ENCODE data around the gene SH2D7.

Gene SH2D7

GRCh38 chr15:78063217-78063616 is 29.1 kb upstream of the SH2D7 start:
- TF ChIP-seq CTCF (IDR thresholded peaks at IDR 0.05), result no peak

DNA sequence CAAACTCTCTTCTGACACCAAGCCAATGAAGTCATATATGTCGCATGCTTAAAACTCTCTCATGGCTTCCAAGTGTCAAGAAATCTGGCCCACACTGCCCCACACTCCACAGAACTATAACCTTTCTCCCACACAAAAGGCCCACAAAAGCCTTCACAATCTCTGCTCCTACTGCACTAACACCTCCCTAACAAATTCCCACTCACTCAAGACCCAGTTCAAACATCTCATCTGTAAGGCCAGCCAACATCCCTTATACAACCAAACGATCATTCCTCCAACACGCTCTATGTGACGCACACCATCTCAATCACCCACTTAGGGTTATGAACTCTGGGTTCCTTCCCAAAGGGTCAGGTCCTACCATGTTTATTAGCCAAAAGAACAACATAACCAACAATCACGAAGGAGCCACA is 28.4 kb upstream of the SH2D7 start:
- no peak for TF ChIP-seq CTCF (IDR thresholded peaks at IDR 0.05)

DNA sequence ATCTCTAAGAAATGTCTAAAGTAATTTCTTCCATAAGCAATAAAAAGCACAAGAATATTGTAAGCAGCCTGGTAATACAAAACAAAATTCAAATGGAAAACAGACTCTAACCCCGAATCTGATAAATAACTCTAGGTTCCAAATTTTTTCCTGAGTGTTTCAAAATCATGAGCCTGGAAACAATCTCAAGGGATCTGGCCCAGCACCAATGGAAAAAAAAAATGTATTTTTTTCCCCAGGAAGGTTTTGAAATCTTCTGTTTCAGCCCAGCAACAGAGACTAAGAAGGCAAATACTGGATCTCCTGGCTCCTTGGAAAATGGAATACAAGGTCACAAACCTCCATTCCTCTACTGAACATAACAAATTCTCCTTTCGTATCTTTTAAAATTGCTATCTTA is 27.8 kb upstream of the SH2D7 start:
- TF ChIP-seq CTCF (IDR thresholded peaks at IDR 0.05), result no peak

- TF ChIP-seq CTCF (IDR thresholded peaks at IDR 0.05), result no peak
These were observed 27.0 kb upstream of the SH2D7 start for GRCh38 chr15:78065284-78065872.

DNA sequence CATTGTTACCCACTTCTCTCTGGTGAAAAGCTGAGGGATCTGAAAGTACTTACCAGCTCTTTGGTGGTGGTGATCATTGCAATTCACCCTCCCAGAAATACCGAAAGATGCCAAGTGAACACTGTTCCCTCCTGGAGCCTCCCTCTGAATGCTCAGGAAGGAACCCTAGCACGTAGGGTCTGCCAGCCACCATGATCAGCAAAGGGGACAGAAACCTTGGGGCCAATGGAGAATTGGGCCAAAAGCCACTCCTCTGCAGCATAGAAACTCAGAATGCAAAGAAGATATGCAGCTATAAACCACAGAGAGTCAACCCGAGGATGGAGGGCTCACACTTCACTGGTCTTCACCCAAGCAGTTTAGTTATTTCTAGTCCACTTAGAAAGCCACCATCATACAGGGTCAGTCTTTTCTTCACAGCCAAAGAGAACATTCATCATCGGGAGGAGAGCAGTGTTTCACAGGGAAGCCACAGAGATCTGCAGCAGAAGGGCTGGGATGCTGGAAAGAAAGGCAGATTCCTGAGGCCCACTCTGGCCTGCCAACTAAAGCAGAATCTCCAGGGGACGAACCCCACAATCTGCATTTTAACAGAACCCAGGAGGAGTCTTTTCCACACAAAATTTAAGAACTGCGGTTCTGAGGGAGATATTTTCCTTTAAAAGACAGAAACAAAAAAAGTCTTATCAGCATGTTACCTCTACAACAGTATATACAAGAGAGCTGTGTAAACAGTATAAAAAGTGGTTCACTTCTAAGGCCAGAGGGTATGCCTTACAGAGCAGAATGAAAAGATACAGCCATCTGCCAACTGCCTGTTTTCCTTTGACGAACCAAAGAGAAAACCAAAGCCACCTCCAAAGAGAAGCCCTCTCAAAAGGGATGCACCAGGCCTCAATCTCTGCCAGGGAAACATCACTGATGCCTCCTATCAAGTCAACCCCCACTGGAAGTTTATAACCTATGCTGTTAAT is 26.1 kb upstream of the SH2D7 start:
- no peak for TF ChIP-seq CTCF (IDR thresholded peaks at IDR 0.05)

DNA sequence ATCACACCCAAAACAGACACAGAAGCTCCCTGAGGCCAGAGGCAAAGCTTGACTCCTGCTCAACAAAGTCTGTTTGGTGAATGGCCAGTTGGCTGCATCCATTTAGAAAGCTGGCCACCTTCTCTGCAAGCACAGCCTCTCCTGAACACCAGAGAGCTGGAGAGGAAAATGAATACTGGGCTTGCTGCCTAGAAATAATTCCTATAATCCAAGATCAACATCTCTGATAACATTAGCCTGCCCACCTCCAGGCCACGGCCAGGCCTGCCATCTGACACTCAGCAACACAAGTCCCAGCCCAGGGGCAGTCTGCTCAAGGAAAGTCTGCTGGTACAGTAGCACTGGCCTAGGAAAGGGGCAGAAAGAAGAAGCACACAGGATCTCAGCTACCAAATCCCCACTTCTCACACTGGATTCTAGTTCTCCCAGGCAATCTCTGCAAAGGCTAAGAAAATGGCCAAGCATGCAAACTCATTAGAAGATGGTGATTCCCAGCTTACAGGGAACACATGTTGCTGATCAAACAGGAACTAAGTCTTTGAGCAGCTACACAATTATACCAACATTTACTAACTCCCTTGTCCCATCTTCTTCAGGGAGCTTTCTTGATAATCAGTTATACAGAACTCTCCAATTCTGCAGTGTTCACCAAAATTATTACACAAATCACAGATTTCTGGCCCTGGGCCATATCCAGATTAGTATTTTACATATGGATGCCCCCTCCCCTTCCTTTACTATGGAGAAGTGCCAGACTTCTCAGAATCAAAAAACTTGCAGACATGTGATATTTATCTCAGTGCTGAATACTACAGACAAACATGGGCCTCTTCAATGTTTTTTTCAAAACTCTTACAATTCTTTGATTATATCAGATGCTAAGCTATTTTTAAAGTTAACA is 24.8 kb upstream of the SH2D7 start:
- TF ChIP-seq CTCF (IDR thresholded peaks at IDR 0.05), result no peak

GRCh38 chr15:78069052-78069414 is 23.3 kb upstream of the SH2D7 start:
- TF ChIP-seq CTCF (IDR thresholded peaks at IDR 0.05), result no peak
